ENCODE data around the gene PGAP1. TPM values are rescaled to one million over a fixed set of nuclear protein-coding genes. Genes with fewer than 3 reads are reported as not detected.

Gene PGAP1
- total and polyA plus RNA-seq, 7 donors = 0.57 to 5.2 (median 2.2) TPM

GRCh38 chr2:196846295-196846694 lies 80.2 kb downstream of the PGAP1 start:
- no peaks in the 10 kb centered on the region for H3K4me1 ChIP-seq
- H3K36me3 ChIP-seq (ENCODE audit: insufficient read depth in 1 of 2, low read depth in 1 of 2) = peaks cover 0 to 46% of the 10 kb centered on the region in 2 donors
- no peak overlapping the region for H3K4me3 ChIP-seq
- no peak overlapping the region for H3K27ac ChIP-seq
- no peak for TF ChIP-seq CTCF (IDR thresholded peaks at IDR 0.05)
- ATAC-seq = no peak
- no peaks in the 10 kb centered on the region for H3K9me3 ChIP-seq
- no peak for DNase-seq
- no peaks in the 10 kb centered on the region for H3K27me3 ChIP-seq (ENCODE audit: insufficient read depth in 3 of 3, low read length in 2 of 3)
- intact Hi-C loops (cut with DNase I) = no loop called here

- H3K9me3 ChIP-seq = no peaks in the 10 kb centered on the region
- 92 to 93% (median 93%) methylated on average over 3 of the region's 3 CpGs for WGBS, 3 donors
- no peaks in the 10 kb centered on the region for H3K4me1 ChIP-seq
- ATAC-seq (no peak), DNase-seq (no peak)
- intact Hi-C loops (cut with DNase I) = no loop called here
- H3K4me3 ChIP-seq = no peak overlapping the region
- H3K27ac ChIP-seq = no peak overlapping the region
- peaks cover 0 to 56% of the 10 kb centered on the region in 2 donors for H3K36me3 ChIP-seq (ENCODE audit: insufficient read depth in 1 of 2, low read depth in 1 of 2)
- no peak for TF ChIP-seq CTCF (IDR thresholded peaks at IDR 0.05)
- H3K27me3 ChIP-seq (ENCODE audit: insufficient read depth in 3 of 3, low read length in 2 of 3) = no peaks in the 10 kb centered on the region
Observed at GRCh38 chr2:196845371-196845770, 81.1 kb downstream of the PGAP1 start.

GRCh38 chr2:196840171-196840570 lies 86.3 kb downstream of the PGAP1 start:
- H3K4me1 ChIP-seq = no peaks in the 10 kb centered on the region
- no peak overlapping the region for H3K27ac ChIP-seq
- H3K4me3 ChIP-seq = no peak overlapping the region
- ATAC-seq (no peak), DNase-seq (no peak)
- H3K27me3 ChIP-seq (ENCODE audit: insufficient read depth in 3 of 3, low read length in 2 of 3) = no peaks in the 10 kb centered on the region
- H3K9me3 ChIP-seq = no peaks in the 10 kb centered on the region
- TF ChIP-seq CTCF (IDR thresholded peaks at IDR 0.05) = no peak
- whole genome bisulfite sequencing, 3 donors = 92 to 93% (median 92%) methylated on average over 2 of the region's 2 CpGs
- peaks cover 2 to 72% of the 10 kb centered on the region in 2 donors for H3K36me3 ChIP-seq (ENCODE audit: insufficient read depth in 1 of 2, low read depth in 1 of 2)
- intact Hi-C loops (cut with DNase I) = no loop called here

GRCh38 chr2:196839574-196839973 lies 86.9 kb downstream of the PGAP1 start:
- WGBS, 3 donors = 89 to 95% (median 90%) methylated on average over 2 of the region's 2 CpGs
- H3K36me3 ChIP-seq (ENCODE audit: insufficient read depth in 1 of 2, low read depth in 1 of 2) = peaks cover 2 to 70% of the 10 kb centered on the region in 2 donors
- H3K9me3 ChIP-seq = no peaks in the 10 kb centered on the region
- H3K27me3 ChIP-seq (ENCODE audit: insufficient read depth in 3 of 3, low read length in 2 of 3) = no peaks in the 10 kb centered on the region
- no peak for TF ChIP-seq CTCF (IDR thresholded peaks at IDR 0.05)
- H3K27ac ChIP-seq = no peak overlapping the region
- ATAC-seq = no peak
- H3K4me1 ChIP-seq = no peaks in the 10 kb centered on the region
- no peak overlapping the region for H3K4me3 ChIP-seq
- intact Hi-C loops (cut with DNase I) = no loop called here
- no peak for DNase-seq

- peaks cover 2 to 43% of the 10 kb centered on the region in 2 donors for H3K36me3 ChIP-seq (ENCODE audit: insufficient read depth in 1 of 2, low read depth in 1 of 2)
- no peaks in the 10 kb centered on the region for H3K9me3 ChIP-seq
- DNase-seq (no peak), ATAC-seq (no peak)
- no peaks in the 10 kb centered on the region for H3K4me1 ChIP-seq
- no peak overlapping the region for H3K27ac ChIP-seq
- H3K4me3 ChIP-seq = no peak overlapping the region
- TF ChIP-seq CTCF (IDR thresholded peaks at IDR 0.05) = no peak
- no peaks in the 10 kb centered on the region for H3K27me3 ChIP-seq (ENCODE audit: insufficient read depth in 3 of 3, low read length in 2 of 3)
- intact Hi-C loops (cut with DNase I) = no loop called here
Observed at GRCh38 chr2:196836440-196836839, 90.1 kb downstream of the PGAP1 start.

Measured in psoas muscle (tissue), 8 donors.